Memory B cell (primary cell): ENCODE data around the gene UBR3.
"Not testable (repeated sequence)": the region's sequence is repeated elsewhere in the genome, so short reads cannot be mapped to it uniquely, and the experiment has no call there.

Source experiments
- ATAC-seq: fragments of 150-1000 bp; cut with Tn5 transposase; 2 replicates; pipeline ENCODE4 v1.10.0; 2021; ENCODE audit warnings: low read depth, mild to moderate bottlenecking, moderate library complexity
- DNase-seq, 2 donors: peaks; one replicate each; pipeline ENCODE4 v3.0.0; 2022; ENCODE audit warnings: low spot score in 2 of 2
- H3K27ac Mint-ChIP-seq: one replicate; pipeline ENCODE4 v1.8.0; 2022; ENCODE audit warnings: mild to moderate bottlenecking, moderate library complexity, mixed read lengths
- H3K27me3 Mint-ChIP-seq: one replicate; pipeline ENCODE4 v1.8.0; 2022; ENCODE audit warnings: mixed read lengths
- H3K36me3 Mint-ChIP-seq: one replicate; pipeline ENCODE4 v1.8.0; 2022; ENCODE audit warnings: mild to moderate bottlenecking, mixed read lengths
- H3K4me1 Mint-ChIP-seq: one replicate; pipeline ENCODE4 v1.8.0; 2022; ENCODE audit warnings: mixed read lengths
- H3K4me3 Mint-ChIP-seq: one replicate; pipeline ENCODE4 v1.8.0; 2022; ENCODE audit warnings: mild to moderate bottlenecking, moderate library complexity, mixed read lengths
- H3K9me3 Mint-ChIP-seq: one replicate; pipeline ENCODE4 v1.8.0; 2022; ENCODE audit warnings: mixed read lengths

UBR3 gene

GRCh38 chr2:169866230-169866629 lies 39.0 kb downstream of the UBR3 start:
- H3K9me3 Mint-ChIP-seq, H3K27ac Mint-ChIP-seq, ATAC-seq, H3K27me3 Mint-ChIP-seq, DNase-seq, H3K4me3 Mint-ChIP-seq: not testable (repeated sequence)
- H3K36me3 Mint-ChIP-seq, result peaks cover 10% of the 10 kb centered on the region
- peaks cover 10% of the 10 kb centered on the region for H3K4me1 Mint-ChIP-seq

- H3K4me1 Mint-ChIP-seq, result peaks cover 10% of the 10 kb centered on the region
- no peaks in the 10 kb centered on the region for H3K9me3 Mint-ChIP-seq
- no peak for ATAC-seq
- H3K4me3 Mint-ChIP-seq, result no peak overlapping the region
- peaks cover 7% of the 10 kb centered on the region for H3K36me3 Mint-ChIP-seq
- DNase-seq, result no peak
- no peaks in the 10 kb centered on the region for H3K27me3 Mint-ChIP-seq
- H3K27ac Mint-ChIP-seq, result no peak overlapping the region
Measured at GRCh38 chr2:169867579-169867978, 40.3 kb downstream of the UBR3 start.

GRCh38 chr2:169868951-169869350 lies 41.7 kb downstream of the UBR3 start:
- Mint-ChIP-seq H3K27ac (no peak overlapping the region), H3K4me1 (peaks cover 6% of the 10 kb centered on the region), H3K9me3 (no peaks in the 10 kb centered on the region), H3K4me3 (no peak overlapping the region), H3K36me3 (peaks cover 4% of the 10 kb centered on the region), H3K27me3 (no peaks in the 10 kb centered on the region)
- DNase-seq (no peak), ATAC-seq (no peak)

- ATAC-seq, H3K4me3 Mint-ChIP-seq, H3K27me3 Mint-ChIP-seq, H3K4me1 Mint-ChIP-seq, H3K27ac Mint-ChIP-seq, H3K9me3 Mint-ChIP-seq, H3K36me3 Mint-ChIP-seq, DNase-seq: not testable (repeated sequence)
Measured at GRCh38 chr2:169871369-169871768, 44.1 kb downstream of the UBR3 start.

- ATAC-seq (no peak), DNase-seq (no peak)
- H3K9me3 Mint-ChIP-seq, result no peaks in the 10 kb centered on the region
- H3K4me3 Mint-ChIP-seq, result no peak overlapping the region
- H3K27me3 Mint-ChIP-seq, result no peaks in the 10 kb centered on the region
- H3K27ac Mint-ChIP-seq, result no peak overlapping the region
- H3K36me3 Mint-ChIP-seq, result peaks cover 10% of the 10 kb centered on the region
- peaks cover 3% of the 10 kb centered on the region for H3K4me1 Mint-ChIP-seq
Measured at GRCh38 chr2:169871994-169872393, 44.7 kb downstream of the UBR3 start.

GRCh38 chr2:169877398-169877797 lies 50.1 kb downstream of the UBR3 start:
- no peak overlapping the region for H3K4me3 Mint-ChIP-seq
- ATAC-seq (no peak), DNase-seq (no peak)
- H3K4me1 Mint-ChIP-seq, result no peaks in the 10 kb centered on the region
- no peak overlapping the region for H3K27ac Mint-ChIP-seq
- peaks cover 8% of the 10 kb centered on the region for H3K36me3 Mint-ChIP-seq
- no peaks in the 10 kb centered on the region for H3K9me3 Mint-ChIP-seq
- no peaks in the 10 kb centered on the region for H3K27me3 Mint-ChIP-seq

- peaks cover 9% of the 10 kb centered on the region for H3K36me3 Mint-ChIP-seq
Measured at GRCh38 chr2:169887120-169887519, 59.9 kb downstream of the UBR3 start.

GRCh38 chr2:169891593-169892298 lies 64.5 kb downstream of the UBR3 start:
- Mint-ChIP-seq H3K4me3 (no peak overlapping the region), H3K27me3 (no peaks in the 10 kb centered on the region), H3K9me3 (no peaks in the 10 kb centered on the region), H3K4me1 (no peaks in the 10 kb centered on the region), H3K27ac (peak overlapping the region; percentile 65), H3K36me3 (peaks cover 14% of the 10 kb centered on the region)
- DNase-seq (no peak), ATAC-seq (no peak)

More at GRCh38 chr2:169887120-169887519, 59.9 kb downstream of the UBR3 start:
- DNase-seq, result no peak
- no peak overlapping the region for H3K4me3 Mint-ChIP-seq
- no peaks in the 10 kb centered on the region for H3K9me3 Mint-ChIP-seq
- ATAC-seq, result no peak
- H3K27me3 Mint-ChIP-seq, result no peaks in the 10 kb centered on the region
- H3K4me1 Mint-ChIP-seq, result no peaks in the 10 kb centered on the region
- H3K27ac Mint-ChIP-seq, result no peak overlapping the region

GRCh38 chr2:169892951-169893350 lies 65.7 kb downstream of the UBR3 start:
- Mint-ChIP-seq H3K4me3 (no peak overlapping the region), H3K9me3 (no peaks in the 10 kb centered on the region), H3K4me1 (no peaks in the 10 kb centered on the region), H3K27me3 (no peaks in the 10 kb centered on the region), H3K36me3 (peaks cover 18% of the 10 kb centered on the region), H3K27ac (no peak overlapping the region)
- DNase-seq, result no peak
- no peak for ATAC-seq

GRCh38 chr2:169895294-169895985 lies 68.2 kb downstream of the UBR3 start:
- ATAC-seq (no peak), DNase-seq (no peak)
- no peaks in the 10 kb centered on the region for H3K9me3 Mint-ChIP-seq
- no peak overlapping the region for H3K27ac Mint-ChIP-seq
- H3K36me3 Mint-ChIP-seq, result peaks cover 20% of the 10 kb centered on the region
- H3K27me3 Mint-ChIP-seq, result no peaks in the 10 kb centered on the region
- H3K4me3 Mint-ChIP-seq, result no peak overlapping the region
- peaks cover 2% of the 10 kb centered on the region for H3K4me1 Mint-ChIP-seq

GRCh38 chr2:169897834-169898233 lies 70.6 kb downstream of the UBR3 start:
- H3K27me3 Mint-ChIP-seq, result no peaks in the 10 kb centered on the region
- peaks cover 2% of the 10 kb centered on the region for H3K4me1 Mint-ChIP-seq
- ATAC-seq (no peak), DNase-seq (no peak)
- H3K9me3 Mint-ChIP-seq, result no peaks in the 10 kb centered on the region
- no peak overlapping the region for H3K4me3 Mint-ChIP-seq
- H3K27ac Mint-ChIP-seq, result no peak overlapping the region
- peaks cover 30% of the 10 kb centered on the region for H3K36me3 Mint-ChIP-seq

- H3K9me3 Mint-ChIP-seq, H3K4me1 Mint-ChIP-seq, H3K27ac Mint-ChIP-seq, ATAC-seq, H3K27me3 Mint-ChIP-seq, H3K4me3 Mint-ChIP-seq, DNase-seq: not testable (repeated sequence)
- peaks cover 31% of the 10 kb centered on the region for H3K36me3 Mint-ChIP-seq
Measured at GRCh38 chr2:169900103-169900502, 72.8 kb downstream of the UBR3 start.

GRCh38 chr2:169900686-169901085 lies 73.4 kb downstream of the UBR3 start:
- DNase-seq, result no peak
- Mint-ChIP-seq H3K27ac (no peak overlapping the region), H3K36me3 (peaks cover 27% of the 10 kb centered on the region), H3K4me3 (no peak overlapping the region), H3K4me1 (peaks cover 2% of the 10 kb centered on the region), H3K27me3 (no peaks in the 10 kb centered on the region), H3K9me3 (no peaks in the 10 kb centered on the region)
- no peak for ATAC-seq

- Mint-ChIP-seq H3K36me3 (peaks cover 23% of the 10 kb centered on the region), H3K27ac (no peak overlapping the region), H3K4me3 (no peak overlapping the region), H3K27me3 (no peaks in the 10 kb centered on the region), H3K4me1 (no peaks in the 10 kb centered on the region), H3K9me3 (no peaks in the 10 kb centered on the region)
- DNase-seq (no peak), ATAC-seq (no peak)
Measured at GRCh38 chr2:169906731-169907130, 79.5 kb downstream of the UBR3 start.

- no peaks in the 10 kb centered on the region for H3K9me3 Mint-ChIP-seq
- H3K27ac Mint-ChIP-seq, result no peak overlapping the region
- H3K36me3 Mint-ChIP-seq, result peaks cover 19% of the 10 kb centered on the region
- H3K4me3 Mint-ChIP-seq, result no peak overlapping the region
- no peaks in the 10 kb centered on the region for H3K4me1 Mint-ChIP-seq
- DNase-seq (no peak), ATAC-seq (no peak)
- no peaks in the 10 kb centered on the region for H3K27me3 Mint-ChIP-seq
Measured at GRCh38 chr2:169909376-169909775, 82.1 kb downstream of the UBR3 start.
